ENCODE data around the gene THBS2. TPM values are rescaled to one million over a fixed set of nuclear protein-coding genes. Genes with fewer than 3 reads are reported as not detected.
A peak's percentile ranks its signal among the peaks of the same experiment; 100 is the strongest.

THBS2 gene
- total and polyA plus RNA-seq, 2 of the 8 experiments (the other 6 are each of a cell fraction or from before 2014, with no cell fraction given) = 11.0 to 22.5 TPM

DNA sequence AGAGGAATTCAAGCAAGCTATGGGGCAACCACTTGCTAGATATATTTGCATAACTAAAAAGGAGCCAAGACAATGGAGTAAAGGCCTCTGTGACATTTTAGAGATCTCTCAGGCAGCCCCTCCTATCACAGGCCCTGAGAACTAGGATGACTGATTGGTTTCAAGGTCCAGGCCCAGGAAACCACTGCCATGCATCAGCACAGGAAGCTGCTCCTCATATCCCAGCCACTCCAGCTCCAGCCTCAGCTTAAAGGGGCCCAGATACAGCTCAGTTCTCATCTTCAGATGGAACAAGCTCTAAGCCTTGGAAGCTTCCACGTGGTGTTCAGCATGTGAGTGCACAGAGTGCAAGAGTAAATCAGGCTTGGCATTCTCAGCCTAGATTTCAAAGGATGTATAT, 21.1 kb upstream of the THBS2 start:
- CTCF ChIA-PET (ENCODE audit: partially characterized antibody) = interaction anchor here (0.6 to 1.1 kb wide), 3 partner anchors 17 to 246 kb away, joined by 3 read pairs; no protein-coding TSS in a partner anchor
- Histone ChIP-seq H4K20me1 (replicated peaks in 1 of 2; ENCODE audit: control insufficient read depth in 1 of 2, insufficient read depth in 2 of 2, low read length in 2 of 2) (no peaks in the 10 kb centered on the region), H4K5ac (ENCODE audit: insufficient read length, low read depth, low read length) (no peak overlapping the region), H2BK5ac (ENCODE audit: low read depth, low read length) (no peak overlapping the region), H3K23me2 (ENCODE audit: low read depth, low read length) (no peaks in the 10 kb centered on the region), H3K9me3 (ENCODE audit: insufficient read depth in 2 of 2, low read depth in 1 of 2, low read length in 1 of 2) (no peaks in the 10 kb centered on the region), H3K79me2 (ENCODE audit: control insufficient read depth in 1 of 2, insufficient read depth in 2 of 2, low read length in 2 of 2) (no peaks in the 10 kb centered on the region), H3K9ac (replicated peaks in 1 of 4; ENCODE audit: extremely low read depth in 1 of 4, low read depth in 3 of 4, low read length in 3 of 4) (no peak overlapping the region), H3K36me3 (ENCODE audit: control insufficient read depth in 2 of 4, insufficient read depth in 4 of 4, low read length in 3 of 4) (no peaks in the 10 kb centered on the region), H3K27me3 (replicated peaks in 1 of 4; ENCODE audit: control insufficient read depth in 3 of 4, extremely low read depth in 1 of 4, insufficient read depth in 3 of 4, low read length in 3 of 4) (no peaks in the 10 kb centered on the region; a peak in 1 of 7 replicates), H3K18ac (ENCODE audit: extremely low read depth, low read length) (no peak overlapping the region), H3K23ac (ENCODE audit: insufficient read length) (no peak overlapping the region), H3K4me2 (ENCODE audit: insufficient read depth in 1 of 2, low read depth in 2 of 2, low read length in 2 of 2) (no peak overlapping the region), H3K14ac (ENCODE audit: insufficient read length) (no peak overlapping the region), H3K4me3 (ENCODE audit: extremely low read depth in 1 of 4, insufficient read depth in 2 of 4, low read depth in 3 of 4, low read length in 4 of 4) (no peak overlapping the region), H3K4me1 (replicated peaks in 1 of 4; ENCODE audit: control insufficient read depth in 3 of 4, insufficient read depth in 4 of 4, low read length in 3 of 4) (peaks cover 4 to 8% (median 6%) of the 10 kb centered on the region in 4 experiments; a peak in 6 of 7 replicates), H3K4ac (replicated peaks; ENCODE audit: insufficient read length, low read depth, low read length) (no peak overlapping the region), H4K91ac (replicated peaks; ENCODE audit: insufficient read length, low read length) (no peak overlapping the region), H2BK120ac (replicated peaks; ENCODE audit: low read depth, low read length) (no peak overlapping the region), H3K56ac (replicated peaks; ENCODE audit: insufficient read length, low read depth, low read length) (no peak overlapping the region), H3K27ac (ENCODE audit: low read depth, low read length) (no peak overlapping the region), H2AFZ (ENCODE audit: low read length) (no peak overlapping the region), H2BK20ac (ENCODE audit: low read length) (no peak overlapping the region), H2BK15ac (ENCODE audit: low read length) (0 out of 2 replicates have a peak overlapping the region, but pooled peaks have one; percentile 76), H2BK12ac (ENCODE audit: low read depth, low read length) (no peak overlapping the region), H2AK5ac (ENCODE audit: low read depth, low read length) (no peak overlapping the region), H3K79me1 (ENCODE audit: low read depth, low read length) (no peaks in the 10 kb centered on the region), H4K8ac (ENCODE audit: extremely low read depth, insufficient read depth, low read length) (no peak overlapping the region)
- 75% methylated on average over 1 of the region's 1 CpG; no CpG with 5 or more reads in 1 of the 2 experiments for WGBS, 2 experiments (ENCODE audit: extremely low coverage in 1 of 2, insufficient coverage in 1 of 2, insufficient read length in 1 of 2, insufficient replicate concordance in 2 of 2, low coverage in 1 of 2, low lambda C conversion rate in 2 of 2, missing lambda C conversion rate in 1 of 2)
- DNase-seq (ENCODE audit: low read depth in 1 of 2, low spot score in 2 of 2) (no peak), FAIRE-seq (no peak)
- POLR2A ChIA-PET (ENCODE audit: partially characterized antibody) = no interaction called here
- TF ChIP-seq ZNF274 (IDR thresholded peaks at IDR 0.05; ENCODE audit: borderline replicate concordance, extremely low read depth, low read length) (no peak), TBP (IDR thresholded peaks at IDR 0.05; ENCODE audit: low read depth, low read length) (no peak), SP4 (IDR thresholded peaks at IDR 0.05; ENCODE audit: low read length) (no peak), POU5F1 (IDR thresholded peaks at IDR 0.05; ENCODE audit: low read depth, low read length) (no peak), JUN (IDR thresholded peaks at IDR 0.05; ENCODE audit: low read depth, low read length) (no peak), SIN3A (conservative IDR thresholded peaks at IDR 0.05 in 1 of 2, IDR thresholded peaks at IDR 0.05 in 1 of 2; ENCODE audit: low read depth in 1 of 2, low read length in 2 of 2) (no peak), RNF2 (IDR thresholded peaks at IDR 0.05; ENCODE audit: borderline replicate concordance, low read depth, low read length, missing control alignments, poor library complexity, severe bottlenecking) (no peak), TEAD4 (IDR thresholded peaks at IDR 0.05; ENCODE audit: low read depth, low read length) (no peak), RXRA (IDR thresholded peaks at IDR 0.05; ENCODE audit: insufficient read depth, low read depth, low read length) (no peak), CBX8 (IDR thresholded peaks at IDR 0.05; ENCODE audit: borderline replicate concordance, low read depth, low read length) (no peak), NRF1 (IDR thresholded peaks at IDR 0.05; ENCODE audit: low read depth, low read length) (no peak), CBX5 (IDR thresholded peaks at IDR 0.05; ENCODE audit: low read depth, low read length) (no peak), CEBPB (IDR thresholded peaks at IDR 0.05; ENCODE audit: low read depth, low read length) (no peak), SP1 (IDR thresholded peaks at IDR 0.05; ENCODE audit: low read depth, low read length) (no peak), GABPA (IDR thresholded peaks at IDR 0.05; ENCODE audit: borderline replicate concordance, insufficient read depth, low read length) (no peak)

Data from H1 (cell line).